NCI-H345 (cell line): Measurements from ENCODE around the gene TERB1.

Experiments
- DNase-seq: peaks from one replicate; lab custom pipeline; 2025; lab: John Stamatoyannopoulos, UW

Gene TERB1

GRCh38 chr16:66750279-66751052, 50.9 kb downstream of the TERB1 start:
- no peak for DNase-seq

GRCh38 chr16:66746682-66747081, 54.7 kb downstream of the TERB1 start:
- no peak for DNase-seq

GRCh38 chr16:66746048-66746447, 55.3 kb downstream of the TERB1 start:
- DNase-seq = no peak

GRCh38 chr16:66741950-66742808, 59.2 kb downstream of the TERB1 start:
- DNase-seq = no peak

GRCh38 chr16:66741169-66741900, 60.0 kb downstream of the TERB1 start:
- no peak for DNase-seq

GRCh38 chr16:66740533-66740932, 60.9 kb downstream of the TERB1 start:
- DNase-seq = no peak

- DNase-seq = no peak
Measured at GRCh38 chr16:66740010-66740409, 61.4 kb downstream of the TERB1 start.

GRCh38 chr16:66735891-66736290, 65.5 kb downstream of the TERB1 start:
- no peak for DNase-seq

GRCh38 chr16:66731101-66731500, 70.3 kb downstream of the TERB1 start:
- DNase-seq = no peak

- peak; percentile 5 for DNase-seq
Measured at GRCh38 chr16:66728804-66729203, 72.6 kb downstream of the TERB1 start.

- DNase-seq = peak; percentile 37
Measured at GRCh38 chr16:66728117-66728787, 73.1 kb downstream of the TERB1 start.

GRCh38 chr16:66720766-66721165, 80.6 kb downstream of the TERB1 start:
- DNase-seq = no peak

- no peak for DNase-seq
Measured at GRCh38 chr16:66719246-66719645, 82.1 kb downstream of the TERB1 start.

GRCh38 chr16:66717776-66718175, 83.6 kb downstream of the TERB1 start:
- DNase-seq = no peak

- DNase-seq = peak; percentile 37
Measured at GRCh38 chr16:66717112-66717675, 84.2 kb downstream of the TERB1 start.

- DNase-seq = peak; percentile 19
Measured at GRCh38 chr16:66714654-66715307, 86.6 kb downstream of the TERB1 start.

GRCh38 chr16:66714062-66714461, 87.3 kb downstream of the TERB1 start:
- DNase-seq = no peak

GRCh38 chr16:66713076-66713475, 88.3 kb downstream of the TERB1 start:
- no peak for DNase-seq

- no peak for DNase-seq
Measured at GRCh38 chr16:66712512-66712911, 88.9 kb downstream of the TERB1 start.

GRCh38 chr16:66711581-66711980, 89.8 kb downstream of the TERB1 start:
- DNase-seq = no peak

GRCh38 chr16:66706506-66706880, 94.9 kb downstream of the TERB1 start:
- DNase-seq = no peak
